ENCODE measurements around the gene LDB2.
"Not testable (repeated sequence)": the region's sequence is repeated elsewhere in the genome, so short reads cannot be mapped to it uniquely, and the experiment has no call there.

Gene LDB2

GRCh38 chr4:16659694-16660093, 238.8 kb downstream of the LDB2 start:
- no peak overlapping the region for H3K27ac Mint-ChIP-seq
- DNase-seq (no peak), ATAC-seq (replicated peaks) (no peak)
- no peak overlapping the region for H3K4me3 Mint-ChIP-seq
- H3K36me3 Mint-ChIP-seq (ENCODE audit: insufficient read depth), result no peaks in the 10 kb centered on the region
- no peaks in the 10 kb centered on the region for H3K4me1 Mint-ChIP-seq (ENCODE audit: low read depth in 2 of 2)
- H3K9me3 Mint-ChIP-seq, result peaks cover 2 to 7% of the 10 kb centered on the region in 2 donors
- H3K27me3 Mint-ChIP-seq, result peaks cover 0 to 8% of the 10 kb centered on the region in 2 donors

DNA sequence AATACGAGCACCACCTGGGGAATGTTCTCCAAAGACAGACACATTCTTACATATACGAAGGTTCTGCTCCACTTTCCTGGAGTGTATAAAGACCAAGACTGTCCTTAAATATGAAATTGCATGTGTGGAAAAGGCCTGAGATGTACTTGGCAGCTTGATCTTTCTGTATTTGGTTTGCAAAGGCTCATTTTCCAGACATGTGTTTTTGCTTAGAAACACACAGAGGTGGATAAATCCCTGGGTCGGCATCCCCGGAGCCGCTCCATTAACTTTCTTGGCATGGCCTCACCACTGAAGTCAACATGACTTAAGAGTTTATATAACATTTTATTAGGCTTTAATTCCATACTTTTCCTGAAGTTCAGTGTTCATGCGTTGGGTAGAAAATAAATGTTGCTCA, 239.4 kb downstream of the LDB2 start:
- Mint-ChIP-seq H3K9me3 (peaks cover 2 to 7% of the 10 kb centered on the region in 2 donors), H3K27me3 (peaks cover 0 to 8% of the 10 kb centered on the region in 2 donors), H3K4me1 (ENCODE audit: low read depth in 2 of 2) (no peaks in the 10 kb centered on the region), H3K36me3 (ENCODE audit: insufficient read depth) (no peaks in the 10 kb centered on the region), H3K4me3 (no peak overlapping the region), H3K27ac (no peak overlapping the region)
- DNase-seq (no peak), ATAC-seq (replicated peaks) (no peak)

- peaks cover 0 to 8% of the 10 kb centered on the region in 2 donors for H3K27me3 Mint-ChIP-seq
- H3K9me3 Mint-ChIP-seq, result peaks cover 0 to 7% of the 10 kb centered on the region in 2 donors
- no peak for DNase-seq
- no peak overlapping the region for H3K27ac Mint-ChIP-seq
- no peaks in the 10 kb centered on the region for H3K36me3 Mint-ChIP-seq (ENCODE audit: insufficient read depth)
- H3K4me1 Mint-ChIP-seq (ENCODE audit: low read depth in 2 of 2), result no peaks in the 10 kb centered on the region
- ATAC-seq (replicated peaks), result no peak
- no peak overlapping the region for H3K4me3 Mint-ChIP-seq
These were observed 240.3 kb downstream of the LDB2 start for GRCh38 chr4:16658183-16658582.

GRCh38 chr4:16655111-16655510, 243.3 kb downstream of the LDB2 start:
- Mint-ChIP-seq H3K4me1 (ENCODE audit: low read depth in 2 of 2) (no peaks in the 10 kb centered on the region), H3K27ac (no peak overlapping the region), H3K27me3 (peaks cover 0 to 8% of the 10 kb centered on the region in 2 donors), H3K4me3 (no peak overlapping the region), H3K9me3 (peaks cover 1 to 7% of the 10 kb centered on the region in 2 donors), H3K36me3 (ENCODE audit: insufficient read depth) (no peaks in the 10 kb centered on the region)
- ATAC-seq (replicated peaks), result no peak
- no peak for DNase-seq

- Mint-ChIP-seq H3K36me3 (ENCODE audit: insufficient read depth) (no peaks in the 10 kb centered on the region), H3K27ac (no peak overlapping the region), H3K4me3 (no peak overlapping the region), H3K4me1 (ENCODE audit: low read depth in 2 of 2) (no peaks in the 10 kb centered on the region), H3K27me3 (peaks cover 0 to 8% of the 10 kb centered on the region in 2 donors), H3K9me3 (peaks cover 1 to 7% of the 10 kb centered on the region in 2 donors)
- DNase-seq, result no peak
- no peak for ATAC-seq (replicated peaks)
These were observed 245.6 kb downstream of the LDB2 start for GRCh38 chr4:16652732-16653305.

GRCh38 chr4:16646459-16646858, 252.0 kb downstream of the LDB2 start:
- H3K27me3 Mint-ChIP-seq, result no peaks in the 10 kb centered on the region
- no peak overlapping the region for H3K27ac Mint-ChIP-seq
- H3K9me3 Mint-ChIP-seq, result no peaks in the 10 kb centered on the region
- DNase-seq (no peak), ATAC-seq (replicated peaks) (no peak)
- H3K4me3 Mint-ChIP-seq, result no peak overlapping the region
- no peaks in the 10 kb centered on the region for H3K4me1 Mint-ChIP-seq (ENCODE audit: low read depth in 2 of 2)
- no peaks in the 10 kb centered on the region for H3K36me3 Mint-ChIP-seq (ENCODE audit: insufficient read depth)

- ATAC-seq (replicated peaks) (no peak), DNase-seq (no peak)
- Mint-ChIP-seq H3K4me1 (ENCODE audit: low read depth in 2 of 2) (no peaks in the 10 kb centered on the region), H3K27ac (no peak overlapping the region), H3K27me3 (no peaks in the 10 kb centered on the region), H3K9me3 (no peaks in the 10 kb centered on the region), H3K36me3 (ENCODE audit: insufficient read depth) (no peaks in the 10 kb centered on the region), H3K4me3 (no peak overlapping the region)
These were observed 254.6 kb downstream of the LDB2 start for GRCh38 chr4:16643893-16644292.

DNA sequence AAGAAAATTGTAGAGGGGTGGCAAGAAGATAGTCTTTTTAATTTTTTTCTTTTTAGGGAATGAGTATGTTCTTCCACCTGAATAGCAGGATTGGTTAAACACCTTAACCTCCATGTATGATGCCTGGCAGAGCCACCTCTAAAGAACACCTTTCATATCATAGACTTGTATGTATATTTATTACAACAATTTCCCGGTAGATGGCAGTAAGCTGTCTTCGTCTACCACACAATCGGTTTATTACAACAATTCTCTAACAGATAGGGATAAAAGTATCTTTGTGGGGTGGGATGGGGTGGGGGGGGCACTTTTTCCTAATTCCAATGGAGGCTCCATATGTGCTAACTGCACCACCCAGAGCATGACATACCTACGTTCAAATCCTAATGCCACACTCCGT, 255.5 kb downstream of the LDB2 start:
- no peak for ATAC-seq (replicated peaks)
- H3K4me3 Mint-ChIP-seq, result no peak overlapping the region
- H3K27ac Mint-ChIP-seq, result no peak overlapping the region
- H3K36me3 Mint-ChIP-seq (ENCODE audit: insufficient read depth), result no peaks in the 10 kb centered on the region
- H3K27me3 Mint-ChIP-seq, result no peaks in the 10 kb centered on the region
- no peak for DNase-seq
- no peaks in the 10 kb centered on the region for H3K9me3 Mint-ChIP-seq
- no peaks in the 10 kb centered on the region for H3K4me1 Mint-ChIP-seq (ENCODE audit: low read depth in 2 of 2)

GRCh38 chr4:16641971-16642370, 256.5 kb downstream of the LDB2 start:
- Mint-ChIP-seq H3K9me3 (no peaks in the 10 kb centered on the region), H3K36me3 (ENCODE audit: insufficient read depth) (no peaks in the 10 kb centered on the region), H3K4me1 (ENCODE audit: low read depth in 2 of 2) (no peaks in the 10 kb centered on the region), H3K27me3 (no peaks in the 10 kb centered on the region), H3K4me3 (no peak overlapping the region), H3K27ac (no peak overlapping the region)
- no peak for ATAC-seq (replicated peaks)
- DNase-seq, result no peak

GRCh38 chr4:16636912-16637630, 261.4 kb downstream of the LDB2 start:
- DNase-seq (no peak), ATAC-seq (replicated peaks) (no peak)
- Mint-ChIP-seq H3K27me3 (no peaks in the 10 kb centered on the region), H3K4me1 (ENCODE audit: low read depth in 2 of 2) (no peaks in the 10 kb centered on the region), H3K27ac (no peak overlapping the region), H3K4me3 (no peak overlapping the region), H3K36me3 (ENCODE audit: insufficient read depth) (no peaks in the 10 kb centered on the region), H3K9me3 (no peaks in the 10 kb centered on the region)

GRCh38 chr4:16636304-16636703, 262.1 kb downstream of the LDB2 start:
- Mint-ChIP-seq H3K4me1 (ENCODE audit: low read depth in 2 of 2) (no peaks in the 10 kb centered on the region), H3K27ac (no peak overlapping the region), H3K4me3 (no peak overlapping the region), H3K36me3 (ENCODE audit: insufficient read depth) (no peaks in the 10 kb centered on the region), H3K27me3 (no peaks in the 10 kb centered on the region), H3K9me3 (peaks cover 0 to 5% of the 10 kb centered on the region in 2 donors)
- DNase-seq, result no peak
- ATAC-seq (replicated peaks), result no peak

DNA sequence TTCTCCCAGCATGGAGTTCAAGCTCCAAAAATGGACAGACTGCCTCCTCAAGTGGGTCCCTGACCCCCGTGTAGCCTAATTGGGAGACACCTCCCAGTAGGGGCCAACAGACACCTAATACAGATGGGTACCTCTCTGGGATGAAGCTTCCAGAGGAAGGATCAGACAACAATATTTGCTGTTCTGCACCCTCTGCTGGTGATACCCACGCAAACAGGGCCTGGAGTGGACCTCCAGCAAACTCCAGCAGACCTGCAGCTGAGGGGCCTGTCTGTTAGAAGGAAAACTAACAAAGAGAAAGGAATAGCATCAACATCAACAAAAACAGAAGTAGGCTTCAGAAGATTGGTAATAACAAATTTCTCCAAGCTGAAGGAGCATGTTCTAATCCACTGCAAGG, 269.2 kb downstream of the LDB2 start:
- H3K27ac Mint-ChIP-seq; H3K27me3 Mint-ChIP-seq; H3K36me3 Mint-ChIP-seq (ENCODE audit: insufficient read depth); H3K4me1 Mint-ChIP-seq (ENCODE audit: low read depth in 2 of 2); DNase-seq; H3K9me3 Mint-ChIP-seq; H3K4me3 Mint-ChIP-seq; ATAC-seq (replicated peaks): not testable (repeated sequence)

DNA sequence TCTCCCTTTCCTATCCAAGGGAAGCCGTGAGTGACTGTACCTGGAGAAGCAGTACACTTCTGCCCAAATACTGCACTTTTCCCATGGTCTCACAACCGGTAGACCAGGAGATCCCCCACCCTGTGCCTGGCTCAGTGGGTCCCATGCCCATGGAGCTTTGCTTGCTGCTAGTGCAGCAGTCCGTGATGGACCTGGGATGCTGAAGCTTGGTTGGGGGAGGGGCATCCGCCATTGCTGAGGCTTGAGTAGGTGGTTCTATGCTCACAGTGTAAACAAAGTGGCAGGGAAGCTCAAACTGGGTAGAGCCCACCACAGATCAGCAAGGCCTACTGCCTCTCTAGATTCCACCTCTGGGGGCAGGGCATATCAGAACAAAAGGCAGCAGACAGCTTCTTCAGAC, 269.6 kb downstream of the LDB2 start:
- not testable (repeated sequence) for H3K4me3 Mint-ChIP-seq; DNase-seq; ATAC-seq (replicated peaks); H3K27ac Mint-ChIP-seq; H3K9me3 Mint-ChIP-seq; H3K27me3 Mint-ChIP-seq; H3K4me1 Mint-ChIP-seq (ENCODE audit: low read depth in 2 of 2); H3K36me3 Mint-ChIP-seq (ENCODE audit: insufficient read depth)

- H3K9me3 Mint-ChIP-seq, result peaks cover 3 to 9% of the 10 kb centered on the region in 2 donors
- peaks cover 0 to 5% of the 10 kb centered on the region in 2 donors for H3K27me3 Mint-ChIP-seq
- no peak overlapping the region for H3K27ac Mint-ChIP-seq
- DNase-seq, result no peak
- no peaks in the 10 kb centered on the region for H3K36me3 Mint-ChIP-seq (ENCODE audit: insufficient read depth)
- no peaks in the 10 kb centered on the region for H3K4me1 Mint-ChIP-seq (ENCODE audit: low read depth in 2 of 2)
- no peak overlapping the region for H3K4me3 Mint-ChIP-seq
- ATAC-seq (replicated peaks), result no peak
These were observed 270.4 kb downstream of the LDB2 start for GRCh38 chr4:16627999-16628398.
